T-helper 9 cell (primary cell): ENCODE measurements around the gene DNAJB2.
"Not testable (repeated sequence)": the region's sequence is repeated elsewhere in the genome, so short reads cannot be mapped to it uniquely, and the experiment has no call there.

ENCODE experiments used
- DNase-seq: peaks from one replicate; pipeline ENCODE4 v3.0.0-alpha.2; 2020

DNAJB2 gene

GRCh38 chr2:219285894-219286425 lies 6.8 kb downstream of the DNAJB2 start:
- DNase-seq: no peak

GRCh38 chr2:219286436-219287115 lies 7.4 kb downstream of the DNAJB2 start:
- DNase-seq: no peak

GRCh38 chr2:219287116-219287440 lies 7.9 kb downstream of the DNAJB2 start:
- DNase-seq: not testable (repeated sequence)

GRCh38 chr2:219287580-219288265 lies 8.6 kb downstream of the DNAJB2 start:
- no peak for DNase-seq

GRCh38 chr2:219289195-219289536 lies 10.0 kb downstream of the DNAJB2 start:
- DNase-seq: no peak

- DNase-seq: no peak
These were observed 10.6 kb downstream of the DNAJB2 start for GRCh38 chr2:219289537-219290361.

GRCh38 chr2:219290381-219291171 lies 11.4 kb downstream of the DNAJB2 start:
- DNase-seq: no peak

GRCh38 chr2:219291394-219291793 lies 12.2 kb downstream of the DNAJB2 start:
- DNase-seq: no peak

GRCh38 chr2:219291910-219292490 lies 12.8 kb downstream of the DNAJB2 start:
- DNase-seq: no peak

- DNase-seq: no peak
These were observed 13.4 kb downstream of the DNAJB2 start for GRCh38 chr2:219292616-219293015.

GRCh38 chr2:219293736-219294231 lies 14.6 kb downstream of the DNAJB2 start:
- DNase-seq: no peak

- DNase-seq: peak; percentile 87
These were observed 15.5 kb downstream of the DNAJB2 start for GRCh38 chr2:219294356-219295351.

- DNase-seq: no peak
These were observed 17.0 kb downstream of the DNAJB2 start for GRCh38 chr2:219296142-219296541.

- no peak for DNase-seq
These were observed 17.6 kb downstream of the DNAJB2 start for GRCh38 chr2:219296631-219297391.

- DNase-seq: no peak
These were observed 18.7 kb downstream of the DNAJB2 start for GRCh38 chr2:219297766-219298456.

GRCh38 chr2:219298759-219299371 lies 19.7 kb downstream of the DNAJB2 start:
- peak; percentile 91 for DNase-seq

GRCh38 chr2:219299372-219299760 lies 20.2 kb downstream of the DNAJB2 start:
- DNase-seq: no peak

GRCh38 chr2:219300022-219300421 lies 20.9 kb downstream of the DNAJB2 start:
- no peak for DNase-seq

GRCh38 chr2:219302412-219302968 lies 23.3 kb downstream of the DNAJB2 start:
- no peak for DNase-seq
